Measurements from ENCODE around the gene THAP3.

- TF ChIP-seq, protein P1, sequence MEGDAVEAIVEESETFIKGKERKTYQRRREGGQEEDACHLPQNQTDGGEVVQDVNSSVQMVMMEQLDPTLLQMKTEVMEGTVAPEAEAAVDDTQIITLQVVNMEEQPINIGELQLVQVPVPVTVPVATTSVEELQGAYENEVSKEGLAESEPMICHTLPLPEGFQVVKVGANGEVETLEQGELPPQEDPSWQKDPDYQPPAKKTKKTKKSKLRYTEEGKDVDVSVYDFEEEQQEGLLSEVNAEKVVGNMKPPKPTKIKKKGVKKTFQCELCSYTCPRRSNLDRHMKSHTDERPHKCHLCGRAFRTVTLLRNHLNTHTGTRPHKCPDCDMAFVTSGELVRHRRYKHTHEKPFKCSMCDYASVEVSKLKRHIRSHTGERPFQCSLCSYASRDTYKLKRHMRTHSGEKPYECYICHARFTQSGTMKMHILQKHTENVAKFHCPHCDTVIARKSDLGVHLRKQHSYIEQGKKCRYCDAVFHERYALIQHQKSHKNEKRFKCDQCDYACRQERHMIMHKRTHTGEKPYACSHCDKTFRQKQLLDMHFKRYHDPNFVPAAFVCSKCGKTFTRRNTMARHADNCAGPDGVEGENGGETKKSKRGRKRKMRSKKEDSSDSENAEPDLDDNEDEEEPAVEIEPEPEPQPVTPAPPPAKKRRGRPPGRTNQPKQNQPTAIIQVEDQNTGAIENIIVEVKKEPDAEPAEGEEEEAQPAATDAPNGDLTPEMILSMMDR (IDR thresholded peaks at IDR 0.05) = no peak
- TF ChIP-seq POLR2A (IDR thresholded peaks at IDR 0.05) = no peak
Observed at GRCh38 chr1:6657138-6657537, 32.5 kb downstream of the THAP3 start.

Measured in adrenal gland (tissue), 5 donors.